B cell (primary cell): ENCODE measurements around the gene URGCP. TPM values are rescaled to one million over a fixed set of nuclear protein-coding genes. Genes with fewer than 3 reads are reported as not detected.

Experiments
- ATAC-seq: fragments of 200-7000 bp; cut with Tn5 transposase; one replicate; pipeline ENCODE4 v1.10.0; 2021; ENCODE audit warnings: low read depth, mild to moderate bottlenecking, moderate number of reproducible peaks, moderate library complexity
- CTCF ChIA-PET: fragments of 350-600 bp; sonication (Branson Sonifier 250); formaldehyde crosslinking; loops from one replicate; lab custom pipeline; 2021; ENCODE audit warnings: antibody characterized with exemption, inconsistent platforms; lab: Charles Lee
- POLR2A ChIA-PET: fragments of 350-600 bp; sonication (Branson Sonifier 250); formaldehyde crosslinking; loops from one replicate; lab custom pipeline; 2021; ENCODE audit warnings: antibody characterized with exemption; lab: Charles Lee
- DNase-seq: peaks from one replicate; pipeline ENCODE4 v3.0.0; 2013
- H2AFZ ChIP-seq: 2 replicates; pipeline ENCODE4 v1.6.1; 2012; ENCODE audit warnings: mild to moderate bottlenecking, low read depth, low read length; ENCODE audit not compliant: insufficient read depth, poor library complexity, severe bottlenecking
- H3K27ac ChIP-seq, 2 donors: 1 replicate in 1 of 2; 2 replicates in 1 of 2; pipeline ENCODE4 v1.5.1; 2012 to 2013; ENCODE audit warnings: low read length in 2 of 2, mild to moderate bottlenecking in 2 of 2, moderate library complexity in 1 of 2
- H3K27me3 ChIP-seq, 4 experiments: fragments of 200-600 bp in 1 of 4; sonication (generic) in 1 of 4; replicated peaks in 1 of 4; 1 replicate in 2 of 4; 2 replicates in 2 of 4; pipeline versions ENCODE4 v1.6.1 to v1.7.0; 2013 to 2016; ENCODE audit warnings: low read length in 3 of 4, mild to moderate bottlenecking in 2 of 4, mixed read lengths in 1 of 4, moderate library complexity in 1 of 4; ENCODE audit not compliant: insufficient read depth in 4 of 4, control insufficient read depth in 3 of 4; ENCODE audit errors: control extremely low read depth in 1 of 4
- H3K36me3 ChIP-seq, 2 experiments: replicated peaks in 1 of 2; 1 replicate in 1 of 2; 2 replicates in 1 of 2; pipeline versions ENCODE4 v1.6.1 to v1.7.1; 2013; ENCODE audit warnings: low read length in 1 of 2; ENCODE audit not compliant: insufficient read depth in 2 of 2, control insufficient read depth in 1 of 2; ENCODE audit errors: control extremely low read depth in 1 of 2, extremely low read depth in 1 of 2
- H3K4me1 ChIP-seq, 2 donors: fragments of 200-600 bp in 1 of 2; sonication (generic) in 1 of 2; 1 replicate in 1 of 2; 2 replicates in 1 of 2; pipeline versions ENCODE4 v1.5.1 to v1.6.1; 2013 to 2017; ENCODE audit warnings: low read length in 2 of 2; ENCODE audit not compliant: control insufficient read depth in 2 of 2, insufficient read depth in 2 of 2
- H3K4me2 ChIP-seq: replicated peaks from 2 replicates; pipeline ENCODE3; 2012; ENCODE audit warnings: mild to moderate bottlenecking, low read depth, low read length; ENCODE audit not compliant: poor library complexity, severe bottlenecking
- H3K4me3 ChIP-seq, 5 experiments: fragments of 200-600 bp in 1 of 5; sonication (generic) in 1 of 5; 1 replicate in 3 of 5; 2 replicates in 2 of 5; pipeline versions ENCODE4 v1.5.1 to v1.7.0; 2011 to 2016; ENCODE audit warnings: low read length in 4 of 5, mild to moderate bottlenecking in 4 of 5, low read depth in 2 of 5, control low read depth in 1 of 5, moderate library complexity in 1 of 5; ENCODE audit not compliant: insufficient read depth in 1 of 5; ENCODE audit errors: control extremely low read depth in 1 of 5, extremely low read depth in 1 of 5
- H3K79me2 ChIP-seq: fragments of 200-600 bp; sonication (generic); one replicate; pipeline ENCODE4 v1.6.0; 2016; ENCODE audit warnings: low read length; ENCODE audit not compliant: control insufficient read depth, insufficient read depth
- H3K9ac ChIP-seq: fragments of 200-600 bp; sonication (generic); 2 replicates; pipeline ENCODE4 v1.6.1; 2017; ENCODE audit warnings: mild to moderate bottlenecking, low read length, moderate library complexity
- H3K9me3 ChIP-seq, 3 donors: one replicate each; pipeline versions ENCODE4 v1.6.1 to v1.7.1; 2013; ENCODE audit warnings: low read length in 2 of 3; ENCODE audit not compliant: control insufficient read depth in 2 of 3, insufficient read depth in 1 of 3; ENCODE audit errors: control extremely low read depth in 1 of 3
- H4K20me1 ChIP-seq: 2 replicates; pipeline ENCODE4 v1.6.0; 2012; ENCODE audit warnings: mild to moderate bottlenecking, low read length; ENCODE audit not compliant: insufficient read depth, control insufficient read depth, poor library complexity, severe bottlenecking
- H3K27ac Mint-ChIP-seq: one replicate; pipeline ENCODE4 v1.8.0; 2021; ENCODE audit warnings: mixed read lengths
- H3K27me3 Mint-ChIP-seq: one replicate; pipeline ENCODE4 v1.8.0; 2021; ENCODE audit warnings: mixed read lengths
- H3K4me1 Mint-ChIP-seq: one replicate; pipeline ENCODE4 v1.8.0; 2021; ENCODE audit warnings: mixed read lengths
- H3K4me3 Mint-ChIP-seq: one replicate; pipeline ENCODE4 v1.8.0; 2021; ENCODE audit warnings: mixed read lengths
- H3K9me3 Mint-ChIP-seq: one replicate; pipeline ENCODE4 v1.8.0; 2022; ENCODE audit warnings: mixed read lengths; ENCODE audit not compliant: insufficient read depth
- CTCF ChIP-seq: fragments of 200-600 bp; IDR thresholded peaks from one replicate; pipeline ENCODE4 v1.8.0; 2022; ENCODE audit warnings: antibody characterized with exemption, mild to moderate bottlenecking
- EZH2 ChIP-seq: IDR thresholded peaks from 2 replicates; pipeline ENCODE4 v1.6.1; 2012; ENCODE audit warnings: borderline replicate concordance, low read depth, mild to moderate bottlenecking, moderate library complexity, low read length; ENCODE audit not compliant: insufficient read depth, poor library complexity, severe bottlenecking
- WGBS: methylation state at CpG from one replicate; pipeline ENCODE4 v1.1.5; 2013; ENCODE audit warnings: missing lambda C conversion rate; ENCODE audit not compliant: insufficient coverage; 5-methylcytosine and 5-hydroxymethylcytosine counted together
- intact Hi-C: fragments of 100-400 bp; cut with micrococcal nuclease; formaldehyde crosslinking; loops from one replicate; pipeline ENCODE4 v1.10.0; 2022
- polyA plus RNA-seq: library from polyadenylated mRNA; depleted of rRNA; stranded (reverse); fragments of >200 nt; gene quantifications from 2 replicates; pipeline ENCODE4 v1.2.3, GENCODE V29; 2012
- total RNA-seq, 2 donors: library from RNA; stranded (reverse); fragments of 120-200 nt in 1 of 2; gene quantifications; 1 replicate in 1 of 2; 2 replicates in 1 of 2; pipeline versions ENCODE4 v1.2.3 to v1.2.4, GENCODE V29; 2013 to 2022

URGCP gene
- total and polyA plus RNA-seq, 2 donors (not counting 1 experiment from before 2014, with no cell fraction given), result 16.5 to 25.1 TPM

- Mint-ChIP-seq H3K4me3 (peak overlapping the region; percentile 28), H3K9me3 (no peaks in the 10 kb centered on the region), H3K4me1 (peaks cover 28% of the 10 kb centered on the region), H3K27ac (no peak overlapping the region), H3K27me3 (no peaks in the 10 kb centered on the region)
- DNase-seq, result no peak
- Histone ChIP-seq H3K79me2 (no peaks in the 10 kb centered on the region), H3K4me1 (peaks cover 19% of the 10 kb centered on the region in 2 donors), H3K27me3 (no peaks in the 10 kb centered on the region), H3K4me3 (no peak overlapping the region), H3K27ac (no peak overlapping the region), H4K20me1 (no peaks in the 10 kb centered on the region), H3K36me3 (peaks cover 0 to 18% of the 10 kb centered on the region in 2 experiments), H3K9ac (no peak overlapping the region), H3K9me3 (peaks cover 0 to 3% (median 0%) of the 10 kb centered on the region in 3 donors), H3K4me2 (no peak overlapping the region), H2AFZ (no peak overlapping the region)
- CTCF ChIA-PET, result interaction anchor here (0.5 kb wide), 1 partner anchor 868 kb away, joined by 3 read pairs; no protein-coding TSS in a partner anchor
- POLR2A ChIA-PET, result no interaction called here
- WGBS, result 100% methylated on average over 1 of the region's 3 CpGs
- intact Hi-C loops, result no loop called here
- no peak for ATAC-seq
- TF ChIP-seq CTCF (no peak), EZH2 (no peak)
Observed at GRCh38 chr7:43871064-43871463, 35.3 kb downstream of the URGCP start.

- Histone ChIP-seq H3K4me2 (peak overlapping the region; percentile 94), H2AFZ (no peak overlapping the region), H3K9me3 (peaks cover 0 to 3% (median 0%) of the 10 kb centered on the region in 3 donors), H3K36me3 (peaks cover 0 to 14% of the 10 kb centered on the region in 2 experiments), H3K27ac (no peak overlapping the region), H3K79me2 (no peaks in the 10 kb centered on the region), H4K20me1 (no peaks in the 10 kb centered on the region), H3K9ac (no peak overlapping the region), H3K4me1 (peaks cover 15 to 19% of the 10 kb centered on the region in 2 donors), H3K4me3 (peak overlapping the region in 1 of 5 experiments; percentile 91), H3K27me3 (no peaks in the 10 kb centered on the region)
- ATAC-seq, result no peak
- TF ChIP-seq EZH2 (no peak), CTCF (no peak)
- ChIA-PET POLR2A (no interaction called here), CTCF (interaction anchor here (1.3 kb wide), 1 partner anchor 32 kb away, joined by 3 read pairs; no protein-coding TSS in a partner anchor)
- 100% methylated on average over 1 of the region's 4 CpGs for WGBS
- H3K4me3 Mint-ChIP-seq, result peak overlapping the region; percentile 73
- H3K27me3 Mint-ChIP-seq, result no peaks in the 10 kb centered on the region
- intact Hi-C loops, result no loop called here
- peaks cover 25% of the 10 kb centered on the region for H3K4me1 Mint-ChIP-seq
- DNase-seq, result no peak
- H3K9me3 Mint-ChIP-seq, result no peaks in the 10 kb centered on the region
- no peak overlapping the region for H3K27ac Mint-ChIP-seq
Observed at GRCh38 chr7:43870316-43870715, 36.1 kb downstream of the URGCP start.
